ENCODE measurements around the gene RPTOR. TPM values are rescaled to one million over a fixed set of nuclear protein-coding genes. Genes with fewer than 3 reads are reported as not detected.

Gene RPTOR
- total and polyA plus RNA-seq, 10 of the 15 experiments (the other 5 are each of a cell fraction or from before 2014, with no cell fraction given), result 0.18 to 32.1 (median 7.8) TPM

- DNase-seq (ENCODE audit: low read depth, low spot score), result no peak
- TF ChIP-seq EED (IDR thresholded peaks at IDR 0.05; ENCODE audit: low read depth) (no peak), RFX5 (IDR thresholded peaks at IDR 0.05; ENCODE audit: low read depth, low read length) (no peak), SP1 (IDR thresholded peaks at IDR 0.05; ENCODE audit: low read depth, low read length) (no peak), ZNF384 (IDR thresholded peaks at IDR 0.05; ENCODE audit: borderline replicate concordance, low read depth, low read length) (no peak), LARP7 (IDR thresholded peaks at IDR 0.05) (no peak), BHLHE40 (IDR thresholded peaks at IDR 0.05; ENCODE audit: borderline replicate concordance in 1 of 2, low read depth in 2 of 2, low read length in 1 of 2) (no peak), HSF1 (IDR thresholded peaks at IDR 0.05; ENCODE audit: low read depth, low read length) (no peak), SUPT20H (IDR thresholded peaks at IDR 0.05; ENCODE audit: borderline replicate concordance, control insufficient read depth, low read depth, low read length) (no peak), POLR2AphosphoS2 (IDR thresholded peaks at IDR 0.05; ENCODE audit: low read depth, low read length) (no peak), IKZF1 (conservative IDR thresholded peaks at IDR 0.05) (no peak), RAD21 (IDR thresholded peaks at IDR 0.05; ENCODE audit: insufficient read depth, low read depth, low read length) (no peak), MEF2A (IDR thresholded peaks at IDR 0.05; ENCODE audit: insufficient read depth, low read depth, low read length) (no peak), MEF2B (IDR thresholded peaks at IDR 0.05; ENCODE audit: partially characterized antibody, poor library complexity, severe bottlenecking) (no peak), STAT3 (IDR thresholded peaks at IDR 0.05; ENCODE audit: low read depth, low read length) (no peak)
- no TSS peak for BruUV-seq (replicated peaks)
- H3K36me3 ChIP-seq (ENCODE audit: control insufficient read depth in 2 of 2, insufficient read depth in 2 of 2, low read length in 1 of 2), result peaks cover 0 to 9% of the 10 kb centered on the region in 2 experiments; a peak in 3 of 4 replicates
- CTCF ChIA-PET, result interaction anchor here (1.0 kb wide), 1 partner anchor 12 kb away, joined by 4 read pairs; no protein-coding TSS in a partner anchor
- no peaks in the 10 kb centered on the region for H3K27me3 ChIP-seq (replicated peaks in 1 of 2; ENCODE audit: control insufficient read depth in 2 of 2, insufficient read depth in 2 of 2, low read length in 1 of 2)
- H3K27ac ChIP-seq (ENCODE audit: control insufficient read depth, insufficient read depth), result no peak overlapping the region
- intact Hi-C loops (cut with micrococcal nuclease; ENCODE audit: unreplicated experiment), result no loop called here
- no peak overlapping the region for H3K4me3 ChIP-seq
- SMC1A ChIA-PET (ENCODE audit: uncharacterized antibody, unreplicated experiment), result no interaction called here
- no peak overlapping the region for H3K9ac ChIP-seq (ENCODE audit: control insufficient read depth, insufficient read depth, low read length)
- FAIRE-seq, result no peak
- no peaks in the 10 kb centered on the region for H3K79me2 ChIP-seq (ENCODE audit: control insufficient read depth, insufficient read depth, low read length)
- H3K9me3 ChIP-seq (replicated peaks; ENCODE audit: control insufficient read depth, insufficient read depth, low read length), result no peaks in the 10 kb centered on the region
- POLR2A ChIA-PET, result interaction anchor here (0.5 kb wide), 1 partner anchor 56 kb away, joined by 3 read pairs; no protein-coding TSS in a partner anchor
- in situ Hi-C loops (cut with MboI), result no loop called here
- peaks cover 18% of the 10 kb centered on the region for H3K4me1 ChIP-seq (ENCODE audit: control insufficient read depth, insufficient read depth, low read length)
- no peaks in the 10 kb centered on the region for H4K20me1 ChIP-seq (ENCODE audit: control insufficient read depth, insufficient read depth)
- ATAC-seq, result no peak
- H3K4me2 ChIP-seq (ENCODE audit: control insufficient read depth, insufficient read depth), result no peak overlapping the region
- H2AFZ ChIP-seq (ENCODE audit: control insufficient read depth, low read depth, low read length), result no peak overlapping the region
- RAD21 ChIA-PET (ENCODE audit: unreplicated experiment), result no interaction called here
- 96% methylated on average over 30 of the region's 42 CpGs for WGBS (ENCODE audit: insufficient coverage, insufficient replicate concordance, low lambda C conversion rate, missing lambda C conversion rate)
These were observed 342.3 kb downstream of the RPTOR start for GRCh38 chr17:80886641-80887573.
